Stimulated activated CD8-positive, alpha-beta memory T cell treated with anti-CD3 and anti-CD28 coated beads, Interleukin-7, amount 100 ng/mL, for 48 hours (primary cell): ENCODE results near the gene RCOR3.
A peak's percentile ranks its signal among the peaks of the same experiment; 100 is the strongest.

Experiments
- DNase-seq, 2 donors: peaks; one replicate each; pipeline ENCODE4 v3.0.0-alpha.2; 2020; ENCODE audit warnings: low read depth in 1 of 2; ENCODE audit errors: extremely low read depth in 1 of 2

The RCOR3 gene

GRCh38 chr1:211323156-211324063 lies 64.2 kb downstream of the RCOR3 start:
- peak in 1 of 2 donors; percentile 47 for DNase-seq

- DNase-seq: no peak
Measured at GRCh38 chr1:211324992-211325775, 66.0 kb downstream of the RCOR3 start.

- DNase-seq: no peak
Measured at GRCh38 chr1:211326140-211326527, 67.0 kb downstream of the RCOR3 start.

DNA sequence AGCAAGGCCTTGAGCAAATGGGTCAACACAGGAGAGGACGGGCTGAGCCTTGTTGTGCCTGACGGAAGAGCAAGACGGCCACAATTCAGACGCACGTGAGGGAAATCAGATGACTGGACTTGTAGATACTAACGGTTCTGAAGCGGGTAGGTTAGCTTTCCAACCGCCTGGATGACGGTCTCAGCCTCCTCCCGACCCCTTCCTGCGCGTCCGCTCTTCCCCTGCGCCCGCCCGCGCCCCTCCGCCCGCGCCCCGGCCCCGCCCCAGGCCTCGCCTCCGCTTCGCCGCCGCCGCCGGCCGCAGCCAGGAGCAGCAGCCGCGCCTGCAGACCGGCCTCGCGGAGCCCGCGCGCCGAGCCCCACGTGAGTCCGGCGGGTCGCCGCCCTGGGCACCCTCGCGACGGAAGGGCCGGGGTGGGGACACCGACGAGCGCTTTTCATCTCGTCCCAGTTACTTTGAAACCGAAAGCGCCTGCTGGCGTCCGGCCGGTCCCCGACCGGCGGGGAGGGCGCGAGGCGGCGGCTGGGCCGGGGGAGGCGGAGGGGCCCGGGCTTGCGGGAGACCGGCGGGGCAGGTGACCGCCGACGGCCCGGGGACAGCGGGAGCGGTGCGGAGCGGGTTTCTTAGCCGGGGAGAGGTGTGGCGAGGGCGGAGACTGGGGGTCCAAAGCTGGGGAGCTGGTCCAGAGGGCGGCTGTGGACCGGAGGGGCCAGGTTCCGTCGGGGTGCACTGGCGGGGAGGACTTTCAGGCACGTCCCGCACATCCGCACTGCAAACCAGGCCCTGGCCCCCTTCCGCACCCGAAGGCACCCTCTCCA lies 67.6 kb downstream of the RCOR3 start, which contains the start of gene TRAF5:
TSS of gene TRAF5 (plus strand) at position 306 of the 818 bp plus-strand sequence. CDS start 26,407 bp downstream, outside the sequence.
- DNase-seq: peak; percentile 30 to 37

DNA sequence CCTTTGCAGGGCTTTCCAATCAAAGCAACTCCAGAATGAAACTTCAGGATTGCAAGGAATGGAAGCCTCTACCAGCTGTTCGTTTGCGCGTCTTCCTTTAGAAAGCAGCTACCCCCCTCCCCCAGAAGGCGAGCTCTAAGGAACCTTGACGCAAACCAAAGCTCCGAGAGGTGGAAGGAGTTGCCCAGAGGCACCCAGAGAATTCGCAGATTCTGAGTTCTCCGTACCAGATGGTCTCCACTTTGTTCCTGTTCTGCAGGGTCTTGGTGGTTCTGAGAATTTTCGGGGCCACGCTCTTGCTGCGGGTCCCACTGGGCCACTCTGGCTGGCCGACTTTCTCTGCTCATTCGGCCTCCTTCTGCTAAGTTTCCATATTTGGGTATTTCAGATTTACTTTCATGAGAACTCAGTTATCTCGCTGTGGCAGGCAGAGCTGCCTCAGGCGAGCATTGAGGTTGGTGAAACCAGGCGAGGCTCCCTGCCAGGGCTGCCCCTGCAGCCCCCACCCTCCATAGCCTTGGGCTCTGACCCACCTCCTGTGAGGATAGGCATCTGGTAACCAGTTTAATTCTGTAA lies 68.3 kb downstream of the RCOR3 start:
- peak in 1 of 2 donors; percentile 21 for DNase-seq

- no peak for DNase-seq
Measured at GRCh38 chr1:211328084-211328694, 69.0 kb downstream of the RCOR3 start.

DNA sequence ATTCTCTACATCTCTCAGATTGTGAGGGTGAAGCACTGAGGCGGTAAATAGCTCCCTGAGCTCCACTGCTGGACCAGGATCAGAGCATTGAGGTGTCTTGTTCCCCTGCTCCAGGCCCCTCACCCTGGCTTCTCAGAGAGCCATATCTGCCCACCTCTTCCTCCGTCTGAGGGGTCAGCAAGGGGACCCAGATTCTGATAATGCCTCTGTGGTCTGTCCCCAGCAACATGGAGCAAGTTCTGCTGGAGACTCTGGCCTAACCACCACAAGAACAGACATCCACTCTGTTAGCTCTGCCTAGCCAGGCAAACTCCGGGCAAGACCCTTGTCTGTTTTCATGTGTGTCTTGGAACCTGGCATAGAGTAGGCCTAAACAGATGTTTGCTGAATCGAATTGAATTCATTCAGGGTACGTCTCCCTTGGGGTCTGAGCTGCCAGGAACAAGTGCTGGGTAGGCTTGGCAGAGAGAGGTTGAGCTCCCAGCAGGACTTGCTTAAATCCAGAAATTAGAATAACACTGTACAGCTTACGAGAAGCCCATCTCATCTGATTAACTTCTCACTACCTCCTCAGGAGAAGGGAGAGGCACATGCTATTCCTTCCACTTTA lies 69.8 kb downstream of the RCOR3 start:
- no peak for DNase-seq

- no peak for DNase-seq
Measured at GRCh38 chr1:211329764-211330201, 70.6 kb downstream of the RCOR3 start.

DNA sequence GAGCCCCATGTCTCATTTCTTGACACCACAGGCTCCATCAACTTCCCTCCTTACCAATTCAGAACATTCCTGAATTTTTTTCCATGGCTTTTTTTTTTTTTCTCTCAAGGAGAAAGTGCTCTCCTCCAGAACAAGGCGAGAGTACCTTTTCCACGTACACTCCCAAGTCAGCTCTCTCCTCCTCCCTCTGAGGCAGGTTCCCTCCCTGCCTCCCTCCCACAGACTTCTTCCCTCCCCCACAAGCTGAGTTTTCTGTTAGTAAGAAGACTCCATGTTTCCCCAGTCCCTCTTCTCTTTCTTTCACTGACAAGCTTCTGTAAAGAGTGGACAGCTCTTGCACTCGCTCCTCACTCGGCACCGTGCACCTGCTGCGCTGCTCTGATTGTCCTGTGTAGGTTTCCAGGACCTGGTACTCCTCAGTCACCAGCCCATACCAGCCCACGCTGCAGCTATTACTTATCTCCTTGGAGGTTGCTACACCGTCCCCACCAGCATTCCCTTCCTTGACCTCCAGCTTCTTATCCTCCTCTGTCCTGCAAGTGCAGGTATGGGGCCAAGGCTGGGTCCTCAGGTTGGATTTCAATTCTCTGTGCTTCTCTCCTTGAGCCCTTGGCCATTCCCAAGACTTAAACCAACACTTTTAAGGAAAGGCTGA lies 71.2 kb downstream of the RCOR3 start:
- no peak for DNase-seq

DNA sequence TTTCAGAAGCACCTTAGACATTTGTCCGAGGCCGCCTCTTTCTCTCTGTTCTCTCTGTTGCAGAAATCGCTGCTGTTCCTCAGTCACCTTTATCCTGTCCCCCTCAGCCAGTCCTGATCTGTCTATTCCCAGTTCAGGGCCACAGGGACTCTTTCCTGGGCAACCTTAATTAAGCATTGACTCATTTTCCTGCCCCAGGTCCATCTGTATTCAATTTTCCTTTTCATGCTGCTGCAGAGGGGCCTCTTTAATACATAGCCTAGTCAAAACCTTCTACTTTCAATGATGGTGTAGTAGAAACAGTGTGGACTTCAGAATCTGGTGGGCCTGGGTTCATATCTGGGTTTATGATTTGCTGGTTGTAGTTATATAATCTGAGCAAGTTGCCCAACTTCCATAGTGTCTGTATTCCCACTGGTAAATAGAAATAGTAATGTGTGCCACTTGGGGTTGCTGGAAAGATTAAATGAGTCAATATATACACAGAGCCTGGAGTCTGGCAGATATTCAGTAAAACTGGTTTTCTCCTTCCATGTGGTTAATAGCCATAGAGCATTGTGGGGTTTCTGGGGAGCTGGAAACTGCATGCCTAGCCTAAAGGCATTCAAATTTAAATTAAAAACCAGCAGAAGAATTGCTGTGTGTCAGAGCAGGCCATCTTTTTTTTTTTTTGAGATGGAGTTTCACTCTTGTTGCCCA lies 72.0 kb downstream of the RCOR3 start:
- no peak for DNase-seq

- no peak for DNase-seq
Measured at GRCh38 chr1:211332036-211332616, 73.0 kb downstream of the RCOR3 start.

DNA sequence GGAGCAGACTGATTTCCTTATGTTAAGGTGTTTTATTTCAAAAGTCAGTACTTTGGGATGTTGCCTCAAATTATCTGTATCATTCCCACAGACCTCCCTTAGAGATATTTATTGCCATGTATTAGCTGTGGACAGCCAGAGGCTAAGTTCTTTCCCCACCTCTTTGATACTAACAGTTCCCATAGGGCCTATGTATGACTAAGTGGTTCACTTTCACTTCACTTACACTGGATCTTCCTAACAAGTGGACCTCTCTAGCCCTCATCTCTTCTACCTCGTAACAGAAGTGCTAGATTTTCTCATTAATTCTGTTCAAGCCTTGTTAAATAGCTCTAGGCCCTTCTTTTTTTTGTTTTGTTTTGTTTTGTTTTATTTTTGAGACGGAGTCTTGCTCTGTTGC lies 73.7 kb downstream of the RCOR3 start:
- DNase-seq: no peak

- no peak for DNase-seq
Measured at GRCh38 chr1:211333906-211334305, 74.7 kb downstream of the RCOR3 start.

DNA sequence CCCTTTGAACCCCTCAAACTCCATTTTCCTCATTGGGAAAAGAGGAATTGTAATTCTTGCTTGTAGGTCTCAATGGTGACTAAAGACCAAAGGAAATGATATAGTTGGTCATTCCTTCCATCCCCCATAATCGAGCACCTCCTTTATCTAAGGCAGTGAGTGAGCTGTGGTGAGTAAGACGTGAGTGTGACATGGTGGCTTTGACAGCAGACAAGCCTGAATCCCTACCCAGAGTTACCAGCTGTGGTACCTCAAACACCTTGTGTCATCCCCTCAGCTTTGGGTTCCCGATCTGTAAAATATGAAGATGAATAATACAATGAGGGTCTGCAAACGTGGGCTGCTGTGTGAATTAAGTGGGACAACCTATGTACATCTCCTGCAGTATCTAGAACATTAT lies 75.8 kb downstream of the RCOR3 start:
- no peak for DNase-seq

- DNase-seq: no peak
Measured at GRCh38 chr1:211335522-211336157, 76.5 kb downstream of the RCOR3 start.

DNA sequence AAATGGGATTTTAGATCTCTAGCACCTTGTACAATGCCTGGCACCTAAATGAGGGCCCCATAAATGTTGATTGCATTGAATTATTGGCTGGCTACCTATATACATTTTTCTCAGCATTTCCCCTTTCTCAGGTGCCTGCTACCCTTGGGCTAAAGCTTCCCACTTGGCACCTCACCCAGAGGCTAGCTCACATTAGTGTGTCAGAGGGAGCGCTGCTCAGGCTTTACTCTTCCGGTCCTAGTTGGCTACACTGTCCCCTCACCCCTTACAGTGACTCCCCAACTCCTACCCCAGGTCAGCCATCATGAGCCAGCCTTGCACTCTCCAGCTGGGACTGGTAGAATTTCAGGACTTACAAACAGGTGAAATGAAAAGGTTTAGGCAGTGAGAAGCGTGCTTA lies 77.0 kb downstream of the RCOR3 start:
- no peak for DNase-seq

- DNase-seq: no peak
Measured at GRCh38 chr1:211336775-211337174, 77.6 kb downstream of the RCOR3 start.
